HepG2 (cell line): ENCODE measurements around the gene TSHZ2. TPM values are rescaled to one million over a fixed set of nuclear protein-coding genes. Genes with fewer than 3 reads are reported as not detected.
"Not testable (repeated sequence)": the region's sequence is repeated elsewhere in the genome, so short reads cannot be mapped to it uniquely, and the experiment has no call there.

Experiments
- ATAC-seq: fragments of 200-7000 bp; cut with Tn5 transposase; 3 replicates; pipeline ENCODE4 v1.9.1; 2020; ENCODE audit warnings: mild to moderate bottlenecking, moderate library complexity
- BruUV-seq: library from RNA; stranded (reverse); fragments of 400-500 nt; replicated peaks from 2 replicates; lab custom pipeline; 2021; lab: Mats Ljungman, UMichigan
- CTCF ChIA-PET: fragments of 300-600 bp; formaldehyde crosslinking; extraction: SDS; loops from one replicate; lab custom pipeline; 2021; ENCODE audit warnings: low total read pairs, inconsistent platforms, low intra/inter-chr PET ratio; lab: Yijun Ruan, JAX
- POLR2A ChIA-PET: fragments of 350-600 bp; sonication (Branson Sonifier 250); formaldehyde crosslinking; loops from one replicate; lab custom pipeline; 2020; ENCODE audit warnings: antibody characterized with exemption, inconsistent platforms; lab: Yijun Ruan, JAX
- DNase-seq: peaks from one replicate; pipeline ENCODE4 v3.0.0-alpha.2; 2015; ENCODE audit warnings: low spot score
- FAIRE-seq: peaks from 3 replicates; lab custom pipeline; 2011; peaks lifted over from hg19 to GRCh38; lab: Jason Lieb, UNC
- H2AFZ ChIP-seq: one replicate; pipeline ENCODE4 v1.6.1; 2011; ENCODE audit warnings: low read length, inconsistent platforms
- H3K27ac ChIP-seq: fragments of 300-600 bp; 3 replicates; pipeline ENCODE4 v1.8.0; 2011; ENCODE audit warnings: mixed run types, mild to moderate bottlenecking, mixed read lengths, low read length, inconsistent platforms; ENCODE audit not compliant: insufficient read depth; ENCODE audit errors: extremely low read length
- H3K27me3 ChIP-seq, 2 experiments: fragments of 200-600 bp in 1 of 2; 2 replicates in 1 of 2; 3 replicates in 1 of 2; pipeline versions ENCODE4 v1.6.0 to v1.8.0; 2011; ENCODE audit warnings: low read length in 2 of 2, mild to moderate bottlenecking in 2 of 2, moderate library complexity in 2 of 2, inconsistent platforms in 1 of 2; ENCODE audit not compliant: insufficient read depth in 2 of 2, control insufficient read depth in 1 of 2
- H3K36me3 ChIP-seq, 2 experiments: fragments of 200-600 bp in 1 of 2; replicated peaks in 1 of 2; 2 replicates in 1 of 2; 3 replicates in 1 of 2; pipeline versions ENCODE4 v1.5.1 to v1.8.0; 2011; ENCODE audit warnings: low read length in 2 of 2, inconsistent platforms in 1 of 2; ENCODE audit not compliant: insufficient read depth in 2 of 2, control insufficient read depth in 1 of 2
- H3K4me1 ChIP-seq: 2 replicates; pipeline ENCODE4 v1.5.1; 2012; ENCODE audit warnings: low read length, inconsistent platforms; ENCODE audit not compliant: insufficient read depth
- H3K4me2 ChIP-seq: 2 replicates; pipeline ENCODE4 v1.6.0; 2011; ENCODE audit warnings: low read depth, low read length, inconsistent platforms
- H3K4me3 ChIP-seq, 3 experiments: fragments of 200-600 bp in 1 of 3; sonication (generic), shearing (Covaris generic) in 1 of 3; replicated peaks in 1 of 3; 2 replicates each; pipeline ENCODE4 v1.5.1; 2011 to 2016; ENCODE audit warnings: low read length in 3 of 3, inconsistent platforms in 2 of 3, low read depth in 2 of 3, mild to moderate bottlenecking in 2 of 3, control low read depth in 1 of 3, mixed read lengths in 1 of 3; ENCODE audit not compliant: insufficient read depth in 1 of 3
- H3K79me2 ChIP-seq: one replicate; pipeline ENCODE4 v1.6.1; 2011; ENCODE audit warnings: low read length, inconsistent platforms; ENCODE audit not compliant: insufficient read depth
- H3K9ac ChIP-seq: 2 replicates; pipeline ENCODE4 v1.6.0; 2011; ENCODE audit warnings: mild to moderate bottlenecking, low read depth, low read length, inconsistent platforms; ENCODE audit not compliant: insufficient read depth
- H3K9me3 ChIP-seq: 2 replicates; pipeline ENCODE4 v1.5.1; 2012; ENCODE audit warnings: mild to moderate bottlenecking, low read length
- H4K20me1 ChIP-seq: 2 replicates; pipeline ENCODE4 v1.6.0; 2011; ENCODE audit warnings: inconsistent platforms, mild to moderate bottlenecking, low read length, moderate library complexity; ENCODE audit not compliant: insufficient read depth
- AHR ChIP-seq: IDR thresholded peaks from 2 replicates; pipeline ENCODE4 v1.6.1; 2018; ENCODE audit warnings: missing genetic modification reagents, missing compliant biosample characterization
- ONECUT2 ChIP-seq: sonication (generic); formaldehyde crosslinking; IDR thresholded peaks from 2 replicates; pipeline ENCODE4 v1.4.0; 2020; ENCODE audit warnings: missing genetic modification reagents
- ZNF589 ChIP-seq: sonication (generic); formaldehyde crosslinking; conservative IDR thresholded peaks from 2 replicates; pipeline ENCODE4 v1.8.0; 2022; ENCODE audit warnings: mild to moderate bottlenecking, moderate library complexity, missing genetic modification reagents
- WGBS: methylation state at CpG from one replicate; pipeline ENCODE4 v1.1.6; 2017; ENCODE audit warnings: low lambda C conversion rate; 5-methylcytosine and 5-hydroxymethylcytosine counted together
- in situ Hi-C: cut with HindIII; loops from 2 replicates; pipeline ENCODE4 v1.10.0; 2017; ENCODE audit warnings: low pct_unique_long_range_greater_than_20kb; ENCODE audit not compliant: extremely low pct_ligation_motif_present
- intact Hi-C: fragments of 100-400 bp; cut with micrococcal nuclease; formaldehyde crosslinking; loops from one replicate; pipeline ENCODE4 v1.10.0; 2022; ENCODE audit not compliant: unreplicated experiment
- polyA plus RNA-seq, 8 experiments: library from polyadenylated mRNA; depleted of rRNA in 3 of 8; stranded (reverse) in 7 of 8; unstranded in 1 of 8; fragments of >200 nt; fragmentation: Illumina TruSeq in 4 of 8; extraction: Trizol in 4 of 8; gene quantifications; 2 replicates each; pipeline versions ENCODE4 v1.2.1 to v1.2.3, GENCODE V29; 2011 to 2016; ENCODE audit warnings: low read depth in 4 of 8, missing spikeins in 1 of 8, mixed read lengths in 1 of 8; ENCODE audit not compliant: insufficient read depth in 1 of 8
- total RNA-seq, 5 experiments: library from RNA; depleted of rRNA; stranded (reverse); fragments of >200 nt; fragmentation: Illumina TruSeq; extraction: Trizol; gene quantifications; 2 replicates each; pipeline ENCODE4 v1.2.3, GENCODE V29; 2016; ENCODE audit warnings: low read depth in 1 of 5
- TF ChIP-seq, protein P1 (sequence below): sonication (generic); formaldehyde crosslinking; conservative IDR thresholded peaks from 2 replicates; pipeline ENCODE4 v1.4.0; 2020; ENCODE audit warnings: missing genetic modification reagents
- TF ChIP-seq, protein P2 (sequence below): sonication (generic); formaldehyde crosslinking; IDR thresholded peaks from 2 replicates; pipeline ENCODE4 v1.5.0; 2020; ENCODE audit warnings: mild to moderate bottlenecking, missing genetic modification reagents

Gene TSHZ2
- total and polyA plus RNA-seq, 2 of the 13 experiments (the other 11 are each of a cell fraction or from before 2014, with no cell fraction given) = 0.01 TPM; not detected in 1

DNA sequence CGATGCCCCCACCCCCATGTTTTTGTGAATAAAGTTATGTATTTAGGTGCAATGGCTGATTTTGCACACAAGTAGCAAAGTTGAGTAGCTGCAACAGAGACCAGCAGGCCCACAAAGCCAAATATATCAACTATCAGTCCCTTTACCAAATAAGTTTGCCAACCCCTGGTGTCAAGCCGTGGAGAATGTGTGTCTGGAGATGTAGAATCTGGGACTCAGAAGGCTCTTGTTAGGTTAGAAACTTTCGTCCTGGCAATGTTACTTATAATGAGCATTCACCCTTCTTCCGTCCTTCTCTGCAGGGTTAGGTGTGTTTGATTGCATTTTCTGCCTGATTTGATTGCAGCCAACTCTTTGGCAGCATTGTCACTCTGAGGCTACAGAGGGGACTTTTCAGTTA is 563.7 kb downstream of the TSHZ2 start (continued):
- TF ChIP-seq, protein P1, sequence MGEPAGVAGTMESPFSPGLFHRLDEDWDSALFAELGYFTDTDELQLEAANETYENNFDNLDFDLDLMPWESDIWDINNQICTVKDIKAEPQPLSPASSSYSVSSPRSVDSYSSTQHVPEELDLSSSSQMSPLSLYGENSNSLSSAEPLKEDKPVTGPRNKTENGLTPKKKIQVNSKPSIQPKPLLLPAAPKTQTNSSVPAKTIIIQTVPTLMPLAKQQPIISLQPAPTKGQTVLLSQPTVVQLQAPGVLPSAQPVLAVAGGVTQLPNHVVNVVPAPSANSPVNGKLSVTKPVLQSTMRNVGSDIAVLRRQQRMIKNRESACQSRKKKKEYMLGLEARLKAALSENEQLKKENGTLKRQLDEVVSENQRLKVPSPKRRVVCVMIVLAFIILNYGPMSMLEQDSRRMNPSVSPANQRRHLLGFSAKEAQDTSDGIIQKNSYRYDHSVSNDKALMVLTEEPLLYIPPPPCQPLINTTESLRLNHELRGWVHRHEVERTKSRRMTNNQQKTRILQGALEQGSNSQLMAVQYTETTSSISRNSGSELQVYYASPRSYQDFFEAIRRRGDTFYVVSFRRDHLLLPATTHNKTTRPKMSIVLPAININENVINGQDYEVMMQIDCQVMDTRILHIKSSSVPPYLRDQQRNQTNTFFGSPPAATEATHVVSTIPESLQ (CRISPR knock-in tag) = no peak
- TF ChIP-seq AHR (CRISPR knock-in tag) (no peak), ZNF589 (CRISPR knock-in tag) (no peak), ONECUT2 (no peak)
- TF ChIP-seq, all 625 proteins: peak for 0

DNA sequence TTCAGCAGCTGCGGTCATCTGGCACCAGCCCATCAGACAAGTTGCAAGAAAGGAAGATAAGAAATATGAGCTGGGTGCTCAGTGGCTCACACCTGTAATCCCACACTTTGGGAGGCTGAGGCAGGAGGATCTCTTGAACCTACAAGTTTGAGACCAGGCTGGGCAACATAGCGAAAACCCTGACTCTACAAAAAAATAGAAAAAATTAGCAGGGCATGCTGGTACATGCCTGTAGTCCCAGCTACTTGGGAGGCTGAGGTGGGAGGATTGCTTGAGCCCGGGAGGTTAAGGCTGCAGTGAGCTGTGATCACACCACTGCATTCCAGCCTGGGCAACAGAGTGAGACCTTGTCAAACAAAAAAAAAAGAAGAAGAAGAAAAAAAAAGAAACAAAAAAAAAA is 564.2 kb downstream of the TSHZ2 start:
- 34% methylated on average over 3 of the region's 3 CpGs for WGBS
- H4K20me1 ChIP-seq, H3K36me3 ChIP-seq, H3K27ac ChIP-seq, BruUV-seq, H2AFZ ChIP-seq, CTCF ChIA-PET, DNase-seq, intact Hi-C loops, ATAC-seq, H3K79me2 ChIP-seq, H3K27me3 ChIP-seq, H3K4me2 ChIP-seq, POLR2A ChIA-PET, H3K9me3 ChIP-seq, FAIRE-seq, H3K9ac ChIP-seq, H3K4me1 ChIP-seq, H3K4me3 ChIP-seq: not testable (repeated sequence)
- TF ChIP-seq, protein P2, sequence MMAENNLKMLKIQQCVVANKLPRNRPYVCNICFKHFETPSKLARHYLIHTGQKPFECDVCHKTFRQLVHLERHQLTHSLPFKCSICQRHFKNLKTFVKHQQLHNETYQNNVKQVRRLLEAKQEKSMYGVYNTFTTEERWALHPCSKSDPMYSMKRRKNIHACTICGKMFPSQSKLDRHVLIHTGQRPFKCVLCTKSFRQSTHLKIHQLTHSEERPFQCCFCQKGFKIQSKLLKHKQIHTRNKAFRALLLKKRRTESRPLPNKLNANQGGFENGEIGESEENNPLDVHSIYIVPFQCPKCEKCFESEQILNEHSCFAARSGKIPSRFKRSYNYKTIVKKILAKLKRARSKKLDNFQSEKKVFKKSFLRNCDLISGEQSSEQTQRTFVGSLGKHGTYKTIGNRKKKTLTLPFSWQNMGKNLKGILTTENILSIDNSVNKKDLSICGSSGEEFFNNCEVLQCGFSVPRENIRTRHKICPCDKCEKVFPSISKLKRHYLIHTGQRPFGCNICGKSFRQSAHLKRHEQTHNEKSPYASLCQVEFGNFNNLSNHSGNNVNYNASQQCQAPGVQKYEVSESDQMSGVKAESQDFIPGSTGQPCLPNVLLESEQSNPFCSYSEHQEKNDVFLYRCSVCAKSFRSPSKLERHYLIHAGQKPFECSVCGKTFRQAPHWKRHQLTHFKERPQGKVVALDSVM (CRISPR knock-in tag) = peak; percentile 81
- in situ Hi-C loops = loop anchor here (25.0 kb wide), 2 partner anchors 324 to 799 kb away; no protein-coding TSS in a partner anchor
